NCI-H1694 treated with DMSO at 0.1 percent for 48 hours (cell line): ENCODE results near the gene KRT15.

Experiments
- DNase-seq: peaks from one replicate; lab custom pipeline; 2025; lab: John Stamatoyannopoulos, UW

KRT15 gene

GRCh38 chr17:41504246-41504977 is 14.3 kb downstream of the KRT15 start:
- DNase-seq = no peak

DNA sequence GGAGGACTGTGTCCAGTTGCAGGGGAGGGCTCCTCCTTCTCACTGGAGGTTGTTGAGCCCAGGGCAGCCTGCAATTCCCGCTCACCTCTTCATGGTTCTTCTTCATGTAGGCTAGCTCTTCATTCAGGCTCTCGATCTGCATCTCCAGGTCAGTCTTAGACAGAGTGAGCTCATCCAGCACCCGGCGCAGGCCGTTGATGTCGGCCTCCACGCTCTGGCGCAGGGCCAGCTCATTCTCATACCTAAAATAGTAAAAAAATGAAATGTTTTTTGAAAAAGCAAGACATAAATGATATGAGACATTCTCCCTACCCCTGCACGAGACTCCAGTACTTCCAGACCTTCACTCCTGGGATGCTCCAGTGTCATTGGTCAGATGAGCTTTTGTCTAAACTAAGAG is 15.5 kb downstream of the KRT15 start:
- no peak for DNase-seq

DNA sequence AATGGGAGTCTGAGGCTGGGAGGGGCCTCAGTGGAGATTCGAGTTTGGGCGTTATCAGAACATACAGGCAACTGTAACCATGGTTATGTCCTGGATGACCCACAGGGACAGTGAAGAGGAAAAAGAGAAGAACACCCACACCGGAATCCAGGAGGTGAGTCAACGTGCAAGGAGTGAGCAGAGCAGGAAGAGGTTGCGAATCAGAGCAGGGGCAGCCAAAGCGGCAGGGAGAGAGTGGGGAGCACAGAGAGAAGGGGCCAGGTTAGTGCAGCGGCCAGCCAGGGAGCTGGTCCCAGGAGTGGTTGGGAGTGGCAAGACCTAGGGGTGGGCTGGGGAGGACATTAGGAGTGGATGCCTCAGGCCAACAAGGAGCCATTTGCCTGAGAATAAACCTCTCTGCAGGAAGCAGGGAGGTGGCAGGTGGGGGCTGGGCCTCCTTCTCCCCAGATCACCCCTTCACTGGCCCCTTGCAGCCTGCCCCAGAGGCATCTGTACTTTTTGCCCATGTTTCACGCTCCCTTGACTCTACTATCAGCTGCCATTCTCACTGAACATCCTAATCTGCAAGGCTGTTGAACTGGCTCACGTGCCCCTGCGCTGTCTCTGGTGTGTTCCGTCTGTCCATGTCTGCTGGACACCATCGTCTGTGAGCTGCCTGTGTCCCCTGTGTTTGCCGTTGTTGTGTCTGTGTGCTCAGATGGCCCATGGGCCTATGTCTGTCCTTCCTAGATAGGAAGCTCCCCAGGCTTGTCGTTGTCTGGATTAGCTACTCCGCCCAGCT is 18.4 kb downstream of the KRT15 start:
- DNase-seq = no peak

- DNase-seq = no peak
Measured at GRCh38 chr17:41499714-41500113, 19.0 kb downstream of the KRT15 start.

DNA sequence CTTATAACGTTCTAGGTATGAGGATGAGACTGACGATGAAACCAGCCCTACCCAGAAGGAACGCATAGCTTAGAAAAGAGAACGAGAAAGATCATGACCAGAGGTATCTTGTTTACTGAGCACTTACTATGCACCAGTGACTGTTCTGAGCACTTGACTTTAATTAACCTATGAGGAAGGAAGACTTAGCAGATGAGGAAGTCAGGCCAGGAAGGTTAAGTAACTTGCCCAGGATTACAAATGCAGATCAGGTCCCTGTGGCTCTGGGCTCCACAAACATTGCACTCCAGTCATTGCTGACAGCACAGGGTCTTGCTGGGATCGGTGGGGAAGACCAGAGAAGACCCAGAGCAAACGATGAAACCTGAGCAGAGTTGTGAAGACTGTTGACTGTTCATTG is 20.4 kb downstream of the KRT15 start:
- no peak for DNase-seq

- DNase-seq = peak; percentile 47
Measured at GRCh38 chr17:41496803-41497484, 21.7 kb downstream of the KRT15 start.

- no peak for DNase-seq
Measured at GRCh38 chr17:41494524-41494923, 24.2 kb downstream of the KRT15 start.

- no peak for DNase-seq
Measured at GRCh38 chr17:41492771-41493170, 25.9 kb downstream of the KRT15 start.

- DNase-seq = no peak
Measured at GRCh38 chr17:41492351-41492750, 26.3 kb downstream of the KRT15 start.

GRCh38 chr17:41491476-41491875 is 27.2 kb downstream of the KRT15 start:
- no peak for DNase-seq

DNA sequence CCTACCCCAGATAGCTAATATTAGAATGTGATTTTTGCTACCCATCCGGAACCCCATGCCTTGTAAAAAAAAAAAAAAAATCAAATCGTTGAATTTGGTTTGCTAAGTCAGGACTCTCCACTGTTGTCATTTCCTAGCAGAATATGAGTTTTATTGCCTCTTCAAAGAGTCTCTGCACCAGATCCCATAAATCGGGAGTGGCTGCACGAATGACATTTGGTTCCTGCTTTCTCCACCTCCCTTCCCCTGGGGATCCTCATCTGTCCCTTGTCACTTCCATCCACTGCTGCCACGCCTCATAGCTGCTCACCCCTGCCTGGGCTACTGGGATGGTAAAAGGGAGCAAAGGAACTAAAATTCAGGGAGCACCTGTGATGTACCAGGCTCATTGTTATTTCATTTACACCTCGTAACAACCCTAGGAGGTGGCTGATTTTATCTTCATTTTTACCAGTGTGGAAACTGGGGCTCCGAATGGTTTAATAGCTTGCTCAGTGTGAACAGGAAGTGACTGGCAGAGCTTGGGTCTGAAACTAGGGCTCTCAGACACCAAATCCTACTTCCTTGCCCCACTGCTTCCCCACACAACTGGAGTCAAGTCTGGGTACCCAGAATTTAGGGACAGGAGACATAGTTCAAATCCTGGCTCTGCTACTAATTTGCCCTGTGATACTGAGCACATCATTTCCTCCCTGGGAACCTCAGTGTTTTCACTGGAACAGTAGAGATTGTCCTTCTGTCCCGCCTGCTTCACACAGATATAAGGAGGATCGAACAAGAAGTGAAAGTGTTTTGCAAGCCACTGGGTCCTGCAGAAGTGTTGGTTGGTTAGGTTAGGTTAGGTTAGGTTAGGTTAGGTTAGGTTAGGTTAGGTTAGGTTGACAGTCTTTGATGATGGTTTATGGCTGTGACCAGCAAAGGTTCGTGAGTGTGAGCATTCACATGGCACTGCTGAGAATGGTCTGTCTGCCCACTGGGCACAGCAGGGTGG is 28.4 kb downstream of the KRT15 start:
- no peak for DNase-seq

DNA sequence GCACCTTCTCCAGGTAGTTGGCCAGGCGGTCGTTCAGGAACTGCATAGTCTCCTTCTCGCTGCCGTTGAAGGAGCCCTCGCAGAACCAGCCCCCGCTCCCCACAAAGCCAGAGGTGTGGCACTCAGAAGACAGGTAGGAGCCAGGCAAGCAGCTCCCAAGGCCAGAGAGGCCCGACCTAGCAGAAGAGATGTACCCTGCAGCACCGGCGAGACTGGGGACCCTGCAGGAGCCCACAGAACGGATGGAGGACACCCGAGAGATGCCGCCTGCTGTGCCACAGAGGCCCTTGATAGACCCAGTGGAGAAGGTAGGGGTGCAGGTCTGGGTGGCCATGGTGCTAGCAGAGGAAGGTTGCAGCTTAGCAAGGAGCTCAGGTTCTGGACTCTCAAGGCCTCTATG is 29.2 kb downstream of the KRT15 start, which contains the start of gene KRT36:
Gene KRT36 (minus strand): TSS at position 380 of the 400 bp plus-strand sequence. CDS start 46 bp downstream, at position 334.
- DNase-seq = no peak

- no peak for DNase-seq
Measured at GRCh38 chr17:41486809-41487530, 31.7 kb downstream of the KRT15 start.

DNA sequence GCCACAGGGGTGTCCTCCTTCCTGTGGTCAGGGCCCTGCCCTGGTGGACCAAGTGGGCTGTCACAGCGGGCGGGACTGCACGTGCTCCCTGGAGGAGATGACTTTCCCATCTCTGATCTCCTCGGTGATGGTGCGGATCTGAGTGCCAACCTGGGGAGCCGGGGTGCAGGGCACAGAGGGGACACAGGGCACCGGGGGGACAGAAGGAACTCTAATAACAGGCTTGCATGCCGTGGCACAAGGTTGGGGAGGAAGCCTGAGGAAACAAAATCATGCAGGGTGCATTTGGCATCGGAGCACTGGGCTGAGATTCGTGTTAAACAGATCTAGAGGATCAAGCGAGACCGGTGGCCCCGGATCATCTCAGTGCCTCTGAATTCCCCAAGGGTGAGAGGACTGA is 32.4 kb downstream of the KRT15 start:
- DNase-seq = no peak

DNA sequence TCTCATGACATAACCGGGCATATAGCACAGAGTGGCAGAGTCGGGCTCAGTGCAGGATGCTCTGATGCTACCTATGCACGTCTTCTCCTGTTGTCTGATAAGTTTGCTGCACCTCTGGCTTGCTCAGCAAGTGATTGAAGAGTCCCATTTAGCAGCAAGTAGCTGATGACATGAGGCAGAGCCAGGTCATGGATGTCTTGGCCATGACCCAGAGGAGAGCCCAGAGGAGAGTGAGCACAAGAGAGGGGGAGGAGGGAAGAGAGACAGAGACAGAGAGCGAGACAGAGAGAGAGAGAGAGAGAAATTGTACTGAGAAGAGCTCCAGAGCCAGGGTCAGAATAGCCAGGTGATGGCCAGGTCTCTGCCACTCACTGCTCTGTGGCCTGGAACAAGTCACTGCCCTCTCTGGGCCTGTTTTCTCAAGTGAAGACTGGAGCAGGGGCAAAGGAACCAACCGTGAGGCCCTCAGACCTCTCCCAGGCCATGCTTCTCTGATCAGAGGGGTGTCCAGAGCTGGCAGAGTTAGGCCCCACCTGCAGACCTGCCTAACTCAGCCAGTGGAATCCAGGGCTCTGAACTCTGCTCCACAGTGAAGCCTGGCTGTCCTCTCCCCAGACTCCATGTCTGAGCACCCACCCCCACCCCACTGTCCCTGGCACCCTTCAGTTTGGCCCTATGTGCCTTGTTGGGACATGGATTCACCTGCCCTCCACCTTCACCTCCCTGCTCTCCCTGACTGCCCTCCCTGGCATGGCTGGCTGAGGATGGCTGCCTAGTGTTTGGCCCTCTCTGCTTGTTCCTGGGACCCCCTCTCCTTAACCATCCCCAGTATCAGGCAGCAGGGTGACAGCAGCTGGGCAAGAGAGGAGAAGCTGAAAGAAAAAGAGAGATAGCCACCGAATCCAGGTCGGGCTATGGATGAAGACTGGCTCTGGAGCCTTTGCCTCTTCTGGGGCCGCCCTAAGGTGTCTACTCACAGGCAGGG is 33.5 kb downstream of the KRT15 start:
- DNase-seq = no peak

DNA sequence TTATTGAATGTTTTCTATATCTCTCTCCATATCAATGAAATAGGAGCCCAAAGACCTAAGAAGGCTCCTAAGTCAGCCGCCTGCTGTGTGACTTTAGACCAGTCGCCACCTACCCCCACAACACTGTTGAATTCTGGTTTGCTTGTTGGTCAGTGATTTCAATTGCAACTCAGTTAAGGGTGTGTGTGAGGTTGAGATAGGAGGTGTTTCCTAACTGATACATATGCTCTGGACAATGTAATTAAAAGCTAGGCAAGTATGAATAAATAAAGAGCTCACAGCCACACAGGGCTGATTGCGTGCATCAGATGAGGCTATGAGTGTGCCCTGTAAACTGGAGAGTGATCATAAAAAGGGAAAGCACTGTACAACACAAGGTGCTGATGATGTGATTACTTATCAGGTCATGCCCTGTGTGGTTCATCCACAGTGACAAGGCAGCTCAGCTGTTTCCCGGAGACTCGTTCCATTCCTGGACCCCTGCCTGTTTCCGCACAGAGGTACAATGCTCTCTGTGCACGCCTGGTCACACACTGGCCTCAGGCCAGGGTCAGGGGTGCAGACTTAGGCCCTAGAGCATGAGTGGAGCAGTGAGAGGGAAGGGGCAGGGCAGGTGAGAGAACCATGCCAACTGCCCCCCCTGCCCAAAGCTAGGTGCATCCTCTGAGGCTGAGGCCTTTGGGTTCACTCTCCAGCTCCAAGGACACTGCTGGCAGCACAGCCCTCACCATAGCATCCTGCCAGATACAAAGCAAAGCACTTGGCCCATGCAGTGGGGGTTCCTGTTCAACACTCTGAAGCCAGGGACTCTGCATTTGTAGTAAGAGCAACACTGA is 34.5 kb downstream of the KRT15 start:
- DNase-seq = no peak

DNA sequence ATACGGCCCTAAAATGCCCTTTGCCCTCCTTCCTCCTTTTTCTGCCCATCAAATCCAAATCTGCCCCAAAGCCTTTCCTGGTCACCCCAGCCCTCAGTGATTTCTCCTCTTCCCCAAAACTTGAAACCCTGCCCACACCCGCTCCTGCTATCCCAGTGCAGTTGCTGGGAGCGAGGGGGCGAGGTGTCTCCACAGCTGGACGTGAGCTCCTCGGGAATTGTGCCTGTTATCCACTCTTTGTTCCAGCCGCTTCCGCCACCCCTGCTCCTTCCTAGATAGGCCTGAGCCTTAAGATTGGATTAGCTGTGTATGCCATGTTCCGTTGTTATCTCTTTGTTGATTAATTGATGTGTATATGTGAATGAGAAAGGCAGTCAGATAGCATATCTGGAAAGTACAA is 35.2 kb downstream of the KRT15 start:
- DNase-seq = no peak

- DNase-seq = no peak
Measured at GRCh38 chr17:41481036-41481435, 37.7 kb downstream of the KRT15 start, which contains the start of gene KRT35. Gene KRT35 (minus strand): TSS chr17:41481151. CDS start chr17:41481097, 54 bp downstream.

DNA sequence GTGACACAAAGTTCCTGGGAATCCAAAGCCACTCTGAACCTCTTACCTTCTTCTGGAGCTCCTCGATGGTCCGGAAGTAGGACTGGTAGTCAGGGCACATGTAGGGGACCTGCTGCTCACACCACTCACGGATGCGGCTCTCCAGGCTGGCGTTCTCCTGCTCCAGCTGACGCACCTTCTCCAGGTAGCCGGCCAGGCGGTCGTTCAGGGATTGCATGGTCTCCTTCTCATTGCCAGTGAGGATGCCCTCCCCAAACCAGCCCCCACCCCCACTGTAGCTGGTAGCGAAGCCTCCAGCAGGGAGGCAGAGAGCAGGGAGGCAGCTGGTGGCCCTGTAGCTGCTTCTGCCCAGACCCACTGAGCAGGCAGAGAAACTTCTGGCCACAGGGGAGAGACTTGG is 38.1 kb downstream of the KRT15 start:
- DNase-seq = no peak
